Frontal cortex (tissue), 4 donors: ENCODE data around the gene KDM2B. TPM values are rescaled to one million over a fixed set of nuclear protein-coding genes. Genes with fewer than 3 reads are reported as not detected.

Experiments
- DNase-seq, 2 donors: peaks; one replicate each; pipeline ENCODE4 v3.0.0; 2012; ENCODE audit warnings: low spot score in 2 of 2
- FAIRE-seq: peaks from 2 replicates; lab custom pipeline; 2012; peaks lifted over from hg19 to GRCh38; lab: Jason Lieb, UNC
- total RNA-seq: library from RNA; depleted of rRNA; stranded (reverse); fragments of >200 nt; gene quantifications from one replicate; pipeline ENCODE4 v1.2.3, GENCODE V29; 2014
- donor health status: control.
- donor health status: control.
- donor health status: control.

The KDM2B gene
- total RNA-seq, 1 donor from 2014 or later: 99.5 TPM

DNA sequence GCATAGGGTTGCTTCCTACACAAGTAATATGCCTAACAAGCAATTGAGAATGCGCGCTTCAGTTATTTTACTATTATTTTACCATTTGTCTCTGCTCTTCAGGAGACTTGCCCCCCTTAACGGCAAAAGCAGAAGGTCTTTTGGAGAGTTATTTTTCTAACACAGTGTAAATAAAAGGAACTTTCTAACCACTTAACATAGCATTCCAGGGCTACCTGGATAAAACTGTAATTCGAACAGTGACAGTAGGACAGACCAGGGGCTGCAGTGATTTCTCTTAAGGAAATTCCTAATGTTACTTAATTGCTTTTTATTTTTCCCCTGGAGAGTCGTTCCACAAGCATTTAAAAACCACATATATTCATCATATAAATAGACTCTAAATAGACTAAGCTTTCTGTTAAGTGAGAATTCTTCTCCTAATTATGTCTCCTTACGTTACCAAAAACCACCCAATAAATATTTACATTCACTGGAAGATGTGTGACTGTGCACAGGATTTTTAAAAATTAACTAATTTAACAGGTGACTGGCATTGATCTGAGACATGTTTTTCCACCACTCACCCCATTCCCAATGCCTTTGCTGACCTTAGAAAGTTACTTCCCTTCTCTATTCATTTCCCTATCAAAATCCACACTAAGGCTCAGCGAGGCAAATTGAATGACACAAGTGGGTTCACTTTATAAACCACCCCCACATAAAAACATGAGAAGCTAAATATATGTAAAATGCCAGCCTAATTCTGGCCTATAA lies 108.5 kb downstream of the KDM2B start:
- FAIRE-seq (no peak), DNase-seq (no peak)

DNA sequence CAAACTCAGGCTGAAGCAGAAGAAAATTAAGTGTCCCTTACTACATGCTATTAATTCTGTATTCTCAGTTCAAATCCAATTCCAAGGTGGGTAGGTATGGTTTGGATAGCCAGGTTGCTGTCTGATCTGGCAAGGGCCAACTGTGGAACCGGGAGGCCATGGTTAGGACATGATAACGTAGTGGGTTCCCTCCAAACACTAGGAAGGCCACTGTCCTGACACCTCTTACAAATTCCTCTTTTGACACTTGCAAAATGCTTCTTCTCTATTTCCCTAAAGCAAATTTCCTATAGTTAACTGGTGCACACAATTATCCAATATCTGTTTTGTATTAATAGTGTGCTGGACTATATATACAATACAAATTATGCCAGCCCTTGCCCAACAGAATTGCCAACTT lies 110.1 kb downstream of the KDM2B start:
- FAIRE-seq: no peak
- no peak for DNase-seq

GRCh38 chr12:121468499-121468801 lies 112.4 kb downstream of the KDM2B start:
- FAIRE-seq (no peak), DNase-seq (no peak)

DNA sequence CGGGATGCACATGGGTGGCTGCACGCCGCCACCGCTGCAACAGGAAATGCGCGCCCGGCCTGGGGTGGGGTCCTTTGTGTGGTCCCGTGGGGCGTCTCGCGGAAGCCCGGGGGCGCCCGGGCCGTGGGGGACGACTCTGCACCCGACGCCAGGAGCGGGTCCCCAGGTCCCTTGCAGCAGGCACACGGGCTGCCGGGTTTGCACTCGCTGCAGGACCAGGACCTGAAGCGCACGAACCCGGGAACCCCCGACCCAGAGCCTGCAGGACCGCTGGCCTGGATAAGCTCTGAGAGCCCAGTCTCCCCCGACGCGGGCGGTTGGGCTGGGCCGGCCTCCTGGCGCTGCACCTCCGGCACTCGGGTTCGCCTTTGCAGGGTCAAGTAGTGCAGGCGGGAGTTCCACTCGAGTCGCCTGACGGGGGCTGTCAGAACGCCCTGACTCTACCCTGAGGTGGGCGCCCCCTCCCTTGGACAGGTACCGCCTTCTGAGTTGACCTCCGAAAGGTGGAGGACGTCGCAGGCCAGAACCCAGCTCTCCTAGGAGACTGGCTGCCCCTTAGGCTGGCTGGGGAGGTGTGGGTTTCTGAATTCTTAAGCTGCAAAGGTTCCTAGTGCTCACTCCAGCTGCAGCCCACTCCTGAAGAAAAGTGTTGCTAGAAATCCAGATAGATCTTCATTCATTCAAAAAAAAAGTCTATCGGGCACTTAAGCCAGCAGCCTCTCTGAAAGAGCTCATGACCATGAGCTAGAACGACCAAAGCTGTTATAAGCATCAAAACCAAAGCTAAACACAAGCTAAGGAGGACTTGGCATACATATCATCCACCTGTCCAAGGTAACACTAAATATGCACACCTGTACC lies 113.0 kb downstream of the KDM2B start:
- no peak for DNase-seq
- FAIRE-seq: no peak

DNA sequence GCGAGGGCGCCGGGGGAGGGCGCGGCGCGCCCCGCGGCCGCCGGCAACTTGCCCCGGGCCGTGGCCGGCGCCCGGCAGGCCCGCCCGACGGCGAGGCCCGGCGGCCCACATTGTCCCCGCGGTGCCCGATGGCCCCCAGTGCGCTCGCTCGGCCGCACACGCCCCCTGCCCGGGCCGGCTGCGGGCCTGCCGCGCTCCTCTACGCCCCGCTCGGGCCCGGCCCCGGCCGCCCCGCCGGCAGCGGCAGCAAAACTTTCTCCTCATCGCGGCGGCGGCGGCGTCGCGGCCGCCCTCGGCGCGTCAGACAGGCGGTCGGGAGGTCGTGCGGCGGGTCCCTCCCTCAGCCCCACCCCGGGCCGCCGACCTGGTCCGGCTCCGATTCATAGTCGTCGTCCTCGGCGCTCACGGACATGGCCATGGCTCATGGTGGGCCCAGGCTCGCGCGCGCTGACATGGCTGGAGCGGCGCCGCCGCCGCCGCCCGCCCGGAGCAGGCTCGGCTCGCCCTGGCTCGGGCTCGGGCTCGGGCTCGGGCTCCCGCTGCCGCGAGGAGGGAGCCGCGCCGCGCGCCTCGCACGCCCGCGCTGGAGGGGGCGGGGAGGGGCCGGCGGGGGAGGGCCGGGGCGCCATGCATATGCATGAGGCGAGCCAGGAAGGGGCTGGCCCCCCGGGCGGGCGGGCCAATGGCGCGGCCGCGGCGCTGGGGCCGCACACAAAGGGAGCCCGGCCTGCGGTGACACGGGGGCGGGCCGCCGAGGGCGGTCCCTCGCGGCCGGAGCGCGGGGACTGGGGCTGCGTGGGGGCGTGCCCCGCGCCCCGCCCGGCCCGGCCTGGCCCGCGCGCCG lies 113.8 kb downstream of the KDM2B start:
- no peak for FAIRE-seq
- DNase-seq: peak; percentile 97 to 99

DNA sequence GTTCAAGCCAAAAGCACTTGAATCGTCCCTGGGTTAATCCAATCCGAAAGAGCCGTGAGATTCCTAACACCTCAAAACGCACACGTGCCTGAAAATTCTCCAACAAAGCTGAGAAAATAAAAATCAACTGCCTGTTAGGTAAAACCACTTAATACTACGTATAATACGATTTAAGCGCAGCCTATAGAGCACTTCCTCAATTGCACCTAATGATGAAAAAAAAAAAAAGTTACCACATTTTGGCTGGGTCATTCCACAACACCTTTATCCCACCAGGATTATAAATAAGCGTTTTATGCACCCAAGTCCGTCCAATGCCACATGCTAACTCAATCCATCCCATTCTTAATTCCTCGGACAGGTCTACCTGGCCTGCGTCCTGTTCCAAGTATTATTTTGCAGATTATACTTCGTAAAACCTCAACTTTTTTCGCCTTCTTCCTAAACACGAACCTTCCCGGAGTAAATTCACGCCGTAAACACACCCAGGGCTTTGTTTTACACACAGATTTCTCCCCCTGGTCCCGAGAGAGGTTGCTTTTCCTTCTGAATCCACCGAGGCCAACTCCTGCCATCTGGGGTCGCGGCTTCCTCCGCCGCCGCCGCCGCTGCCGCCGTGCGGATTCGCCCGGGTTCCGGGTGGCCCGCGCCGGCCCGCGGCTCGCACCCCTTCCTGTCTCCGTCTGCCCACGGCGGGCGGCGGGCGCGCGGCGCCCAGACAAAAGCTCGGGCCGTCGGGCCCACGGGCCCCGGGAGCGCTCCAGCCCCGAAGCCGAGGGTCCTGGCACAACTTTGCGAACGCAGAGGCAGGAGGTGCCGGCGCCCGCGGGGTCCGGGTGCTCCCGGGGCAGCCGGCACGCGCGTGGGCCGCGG lies 114.7 kb downstream of the KDM2B start:
- no peak for DNase-seq
- no peak for FAIRE-seq

DNA sequence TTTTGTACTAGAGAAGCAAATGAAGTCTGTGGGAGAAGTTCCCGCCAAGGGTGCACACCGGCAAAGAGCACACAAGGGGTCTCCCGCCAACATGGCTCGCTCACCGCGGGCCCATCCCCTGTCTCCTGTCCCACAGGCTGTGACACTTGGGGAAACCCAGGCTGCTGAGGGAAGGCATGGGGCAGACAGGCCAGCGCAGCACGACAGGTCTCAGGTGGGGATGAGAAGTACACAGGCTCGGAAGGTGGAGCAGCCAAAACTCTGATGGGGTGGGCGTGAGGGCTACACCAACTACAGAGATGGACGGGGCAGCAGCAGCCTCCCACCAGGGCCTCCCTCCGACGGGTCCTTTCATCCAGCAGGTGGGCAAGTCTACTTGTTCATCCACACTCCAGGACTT lies 116.5 kb downstream of the KDM2B start:
- FAIRE-seq: no peak

GRCh38 chr12:121461048-121461447 lies 119.8 kb downstream of the KDM2B start:
- DNase-seq: no peak
- FAIRE-seq: no peak

More for the DNA sequence above, 116.5 kb downstream of the KDM2B start:
- DNase-seq: no peak

GRCh38 chr12:121456551-121456950 lies 124.3 kb downstream of the KDM2B start:
- DNase-seq (no peak), FAIRE-seq (no peak)

DNA sequence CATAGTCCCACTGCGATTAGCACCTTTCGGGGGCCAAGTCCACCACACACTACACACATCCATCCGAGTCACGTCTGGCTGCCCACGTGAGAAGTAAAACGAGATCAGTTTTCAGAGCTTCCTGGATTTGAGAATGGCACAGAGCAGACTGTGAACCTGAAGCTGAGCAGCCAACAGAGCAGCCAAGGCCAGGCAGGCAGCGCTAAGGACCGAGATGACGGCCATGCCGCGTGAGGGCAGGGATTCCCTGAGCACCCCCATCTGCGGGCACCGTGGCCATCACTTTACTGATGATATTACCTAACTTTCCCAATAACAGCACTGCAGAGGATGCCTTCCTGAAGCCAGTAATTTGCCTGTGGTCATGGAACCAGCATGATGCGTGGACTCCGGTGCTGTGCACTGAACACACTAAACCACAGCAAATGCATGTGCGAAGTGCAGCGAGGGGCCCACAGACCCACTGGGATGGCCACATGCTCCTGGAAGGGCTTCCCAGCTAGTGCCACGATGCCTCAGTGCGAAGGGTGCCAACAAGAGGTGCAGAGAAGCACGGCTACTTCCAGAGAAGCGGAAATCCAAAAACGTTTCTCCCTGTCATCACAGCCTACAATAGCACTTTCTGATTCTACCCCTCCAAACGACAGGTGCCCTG lies 124.9 kb downstream of the KDM2B start:
- DNase-seq (no peak), FAIRE-seq (no peak)

- FAIRE-seq: no peak
These were observed 125.9 kb downstream of the KDM2B start for GRCh38 chr12:121454921-121455320.

DNA sequence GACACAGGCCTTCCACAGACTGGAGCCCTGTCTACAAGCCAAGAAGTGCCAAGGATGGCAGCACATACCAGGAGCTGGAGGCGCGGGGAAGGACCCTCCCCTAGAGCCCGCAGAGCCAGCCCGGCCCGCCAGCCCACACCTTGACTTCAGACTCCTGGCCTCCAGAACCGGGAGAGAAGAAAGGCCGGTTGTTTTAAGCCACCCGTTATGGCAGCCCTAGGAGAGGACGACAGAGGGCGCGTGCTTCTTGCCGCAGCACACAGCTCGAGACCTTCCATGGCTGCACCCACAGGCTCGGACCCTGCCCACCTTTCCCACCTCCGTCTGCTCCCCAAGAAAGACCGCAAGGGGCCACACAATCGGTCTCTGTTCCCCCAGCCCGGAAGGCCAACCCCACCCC lies 127.2 kb downstream of the KDM2B start:
- FAIRE-seq: no peak
- no peak for DNase-seq

More at GRCh38 chr12:121454921-121455320, 125.9 kb downstream of the KDM2B start:
- no peak for DNase-seq

DNA sequence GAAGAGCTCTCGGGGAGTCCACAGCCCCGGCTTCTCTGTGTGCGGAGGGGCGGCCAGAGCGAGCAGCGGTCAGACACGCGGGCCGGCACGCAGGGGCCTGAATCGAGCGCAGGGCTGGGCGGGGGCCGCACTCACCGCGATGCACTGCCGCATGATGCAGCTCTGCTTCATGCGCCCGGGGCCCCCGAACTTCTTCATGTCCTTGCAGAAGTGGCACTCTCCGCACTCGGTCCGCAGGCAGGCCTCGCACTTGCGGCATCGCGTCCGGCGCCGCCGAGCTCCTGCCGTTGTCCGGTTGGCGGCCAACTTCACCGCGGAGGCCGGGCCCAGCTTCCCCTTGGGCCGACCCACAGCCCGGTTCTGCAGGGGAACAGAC lies 127.8 kb downstream of the KDM2B start:
- no peak for FAIRE-seq
- no peak for DNase-seq

GRCh38 chr12:121452340-121452984 lies 128.4 kb downstream of the KDM2B start:
- no peak for DNase-seq
- no peak for FAIRE-seq

- FAIRE-seq (no peak), DNase-seq (no peak)
These were observed 128.9 kb downstream of the KDM2B start for GRCh38 chr12:121451961-121452339.

GRCh38 chr12:121448771-121449315 lies 132.0 kb downstream of the KDM2B start:
- FAIRE-seq (no peak), DNase-seq (no peak)

- no peak for FAIRE-seq
These were observed 134.1 kb downstream of the KDM2B start for GRCh38 chr12:121446750-121447149.

DNA sequence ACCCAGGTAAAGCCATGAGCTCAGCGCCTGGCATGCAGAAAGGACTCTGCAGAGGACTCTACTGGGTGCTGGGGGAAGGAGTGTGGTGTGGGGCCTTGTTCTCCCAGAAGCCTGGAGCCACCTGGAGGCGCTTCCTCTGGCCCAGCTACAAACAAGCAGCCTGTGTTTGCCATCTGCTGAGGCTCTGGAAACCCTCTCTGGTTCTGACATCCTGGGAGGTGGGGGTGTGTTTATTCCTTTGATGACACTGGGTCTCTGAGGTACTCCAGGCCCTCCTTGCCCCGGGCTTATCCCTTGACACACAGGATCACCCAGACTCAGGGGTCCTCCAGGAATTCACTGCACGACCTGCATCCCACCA lies 136.0 kb downstream of the KDM2B start:
- no peak for FAIRE-seq

More at GRCh38 chr12:121446750-121447149, 134.1 kb downstream of the KDM2B start:
- DNase-seq: no peak

More for the DNA sequence above, 136.0 kb downstream of the KDM2B start:
- no peak for DNase-seq
